HG02884 (cell line): ENCODE measurements around the gene DNAJB14.

Experiments
- ATAC-seq: cut with Tn5 transposase; IDR thresholded peaks from one replicate; pipeline ENCODE4 v1.9.1; 2021; ENCODE audit warnings: mild to moderate bottlenecking, moderate library complexity; ENCODE audit not compliant: unreplicated experiment

DNAJB14 gene

GRCh38 chr4:99945718-99946355 lies 581 bp downstream of the DNAJB14 start:
- ATAC-seq, result peak; percentile 0

- ATAC-seq, result no peak
Measured at GRCh38 chr4:99943904-99944437, 2.4 kb downstream of the DNAJB14 start.

- no peak for ATAC-seq
Measured at GRCh38 chr4:99938243-99938753, 8.1 kb downstream of the DNAJB14 start.

GRCh38 chr4:99934891-99935290 lies 11.5 kb downstream of the DNAJB14 start:
- ATAC-seq, result no peak

- ATAC-seq, result no peak
Measured at GRCh38 chr4:99927566-99927965, 18.9 kb downstream of the DNAJB14 start.

GRCh38 chr4:99921174-99921573 lies 25.2 kb downstream of the DNAJB14 start:
- ATAC-seq, result no peak

GRCh38 chr4:99918656-99919055 lies 27.8 kb downstream of the DNAJB14 start:
- no peak for ATAC-seq

GRCh38 chr4:99917575-99917974 lies 28.8 kb downstream of the DNAJB14 start:
- ATAC-seq, result no peak

GRCh38 chr4:99915449-99915848 lies 31.0 kb downstream of the DNAJB14 start:
- no peak for ATAC-seq

GRCh38 chr4:99894998-99895397 lies 51.4 kb downstream of the DNAJB14 start:
- ATAC-seq, result no peak

- ATAC-seq, result peak; percentile 100
Measured at GRCh38 chr4:99894161-99894997, 52.0 kb downstream of the DNAJB14 start, which contains the start of gene LAMTOR3. TSS of gene LAMTOR3 (minus strand) at chr4:99894427. CDS start at chr4:99893963, 464 bp downstream.

- no peak for ATAC-seq
Measured at GRCh38 chr4:99893839-99894160, 52.6 kb downstream of the DNAJB14 start.

- no peak for ATAC-seq
Measured at GRCh38 chr4:99893029-99893428, 53.4 kb downstream of the DNAJB14 start.

- ATAC-seq, result no peak
Measured at GRCh38 chr4:99891351-99891750, 55.1 kb downstream of the DNAJB14 start.

- no peak for ATAC-seq
Measured at GRCh38 chr4:99887837-99888236, 58.6 kb downstream of the DNAJB14 start.

GRCh38 chr4:99886146-99886545 lies 60.3 kb downstream of the DNAJB14 start:
- no peak for ATAC-seq

GRCh38 chr4:99885687-99886086 lies 60.7 kb downstream of the DNAJB14 start:
- ATAC-seq, result no peak

GRCh38 chr4:99885063-99885664 lies 61.3 kb downstream of the DNAJB14 start:
- ATAC-seq, result no peak

GRCh38 chr4:99879458-99879857 lies 67.0 kb downstream of the DNAJB14 start:
- ATAC-seq, result no peak

- no peak for ATAC-seq
Measured at GRCh38 chr4:99878604-99879003, 67.8 kb downstream of the DNAJB14 start.

- ATAC-seq, result no peak
Measured at GRCh38 chr4:99876946-99877345, 69.5 kb downstream of the DNAJB14 start.
